ENCODE data around the gene PINK1.

The PINK1 gene

DNA sequence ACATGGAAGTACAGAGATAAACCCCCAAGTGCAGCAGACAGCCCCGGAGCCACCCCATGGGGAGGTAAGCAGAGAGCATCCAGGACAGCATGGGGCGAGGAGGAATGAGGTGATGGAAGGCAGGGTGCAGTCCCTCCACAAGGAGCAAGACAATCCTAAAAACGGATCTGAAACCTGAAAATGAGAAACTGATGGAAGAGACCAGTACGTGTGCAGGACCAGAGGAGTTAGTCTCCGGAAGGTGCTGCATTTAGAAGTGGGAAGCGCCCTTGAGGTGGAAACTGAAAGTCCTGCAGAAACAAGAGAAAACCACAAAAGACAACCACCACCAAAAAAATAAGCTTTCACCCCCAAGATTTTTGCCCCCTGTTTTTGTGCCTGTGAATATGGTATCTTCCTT, 45.3 kb downstream of the PINK1 start:
- no peak overlapping the region for H3K27ac ChIP-seq (ENCODE audit: low read depth, low read length, poor library complexity, severe bottlenecking)
- no peak overlapping the region for H3K9ac ChIP-seq (ENCODE audit: low read length)
- no peak overlapping the region for H3K4me2 ChIP-seq (ENCODE audit: low read length)
- H3K79me2 ChIP-seq (ENCODE audit: insufficient read depth, low read length): no peaks in the 10 kb centered on the region
- H3K36me3 ChIP-seq (ENCODE audit: insufficient read depth, low read length): no peaks in the 10 kb centered on the region; the same call in 1 of the 2 replicates
- no peaks in the 10 kb centered on the region for H3F3A ChIP-seq (ENCODE audit: insufficient read depth, low read length)
- H3K4me3 ChIP-seq (ENCODE audit: low read depth, low read length, poor library complexity, severe bottlenecking): no peak overlapping the region
- peaks cover 9% of the 10 kb centered on the region; the same call in 1 of the 2 replicates for H3K27me3 ChIP-seq (ENCODE audit: insufficient read depth, low read length)
- no peak for TF ChIP-seq CTCF (IDR thresholded peaks at IDR 0.05; ENCODE audit: low read length)
- no peak for TF ChIP-seq EZH2 (IDR thresholded peaks at IDR 0.05; ENCODE audit: borderline replicate concordance, low read length)
- no peak overlapping the region for H2AFZ ChIP-seq (ENCODE audit: low read length)
- peaks cover 6% of the 10 kb centered on the region for H3K4me1 ChIP-seq (ENCODE audit: insufficient read depth, low read length, severe bottlenecking)
- no peaks in the 10 kb centered on the region for H4K20me1 ChIP-seq (ENCODE audit: insufficient read depth, low read length)
- H3K9me2 ChIP-seq (ENCODE audit: low read depth, low read length): no peaks in the 10 kb centered on the region
- 0 out of 2 replicates have a peak, but pooled peaks cover 3% of the 10 kb centered on the region for H3K9me3 ChIP-seq (ENCODE audit: low read length)

DNA sequence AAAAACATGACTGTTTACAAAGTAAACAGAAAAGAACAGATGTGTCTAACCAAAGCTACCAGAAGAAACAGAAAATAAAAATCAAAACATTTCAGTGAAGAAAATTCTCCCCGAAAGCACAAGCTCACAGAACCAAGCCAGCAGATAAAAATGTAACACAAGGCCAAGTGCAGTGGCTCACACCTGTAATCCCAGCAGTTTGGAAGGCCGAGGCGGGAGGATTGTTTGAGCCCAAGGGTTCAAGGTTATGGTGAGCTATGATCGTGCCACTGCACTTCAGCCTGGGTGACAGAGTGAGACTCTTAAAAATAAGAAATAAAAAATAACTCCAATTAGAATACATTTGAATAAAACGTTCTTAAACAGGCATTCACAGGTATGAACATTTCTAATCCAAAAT, 47.0 kb downstream of the PINK1 start:
- no peaks in the 10 kb centered on the region; the same call in 1 of the 2 replicates for H3K36me3 ChIP-seq (ENCODE audit: insufficient read depth, low read length)
- no peak overlapping the region for H3K9ac ChIP-seq (ENCODE audit: low read length)
- no peak for TF ChIP-seq CTCF (IDR thresholded peaks at IDR 0.05; ENCODE audit: low read length)
- no peak for TF ChIP-seq EZH2 (IDR thresholded peaks at IDR 0.05; ENCODE audit: borderline replicate concordance, low read length)
- H2AFZ ChIP-seq (ENCODE audit: low read length): no peak overlapping the region
- H4K20me1 ChIP-seq (ENCODE audit: insufficient read depth, low read length): no peaks in the 10 kb centered on the region
- peaks cover 9% of the 10 kb centered on the region; the same call in 1 of the 2 replicates for H3K27me3 ChIP-seq (ENCODE audit: insufficient read depth, low read length)
- H3K27ac ChIP-seq (ENCODE audit: low read depth, low read length, poor library complexity, severe bottlenecking): no peak overlapping the region
- no peak overlapping the region for H3K4me2 ChIP-seq (ENCODE audit: low read length)
- H3K79me2 ChIP-seq (ENCODE audit: insufficient read depth, low read length): no peaks in the 10 kb centered on the region
- H3F3A ChIP-seq (ENCODE audit: insufficient read depth, low read length): no peaks in the 10 kb centered on the region
- no peaks in the 10 kb centered on the region for H3K9me2 ChIP-seq (ENCODE audit: low read depth, low read length)
- peaks cover 6% of the 10 kb centered on the region for H3K4me1 ChIP-seq (ENCODE audit: insufficient read depth, low read length, severe bottlenecking)
- H3K4me3 ChIP-seq (ENCODE audit: low read depth, low read length, poor library complexity, severe bottlenecking): no peak overlapping the region
- 0 out of 2 replicates have a peak, but pooled peaks cover 3% of the 10 kb centered on the region for H3K9me3 ChIP-seq (ENCODE audit: low read length)

DNA sequence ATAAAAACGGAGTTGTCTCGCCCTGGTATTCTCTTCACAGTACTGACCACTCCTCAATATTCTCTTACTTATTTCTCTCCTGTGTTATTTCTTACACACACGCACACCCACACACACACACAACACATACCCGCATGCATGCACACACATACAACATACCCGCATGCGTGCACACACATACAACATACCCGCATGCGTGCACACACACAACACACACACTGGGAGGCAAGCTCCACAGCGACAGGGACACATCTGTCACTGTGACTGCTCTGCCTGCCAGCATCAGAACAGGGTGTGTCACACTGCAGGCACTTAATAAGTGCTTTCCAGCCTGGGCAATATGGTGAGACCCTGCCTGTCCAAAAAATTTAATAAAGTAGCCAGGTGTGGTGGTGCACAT, 48.7 kb downstream of the PINK1 start:
- no peak overlapping the region for H3K9ac ChIP-seq (ENCODE audit: low read length)
- peaks cover 6% of the 10 kb centered on the region for H3K4me1 ChIP-seq (ENCODE audit: insufficient read depth, low read length, severe bottlenecking)
- no peaks in the 10 kb centered on the region for H4K20me1 ChIP-seq (ENCODE audit: insufficient read depth, low read length)
- TF ChIP-seq CTCF (IDR thresholded peaks at IDR 0.05; ENCODE audit: low read length) (no peak), EZH2 (IDR thresholded peaks at IDR 0.05; ENCODE audit: borderline replicate concordance, low read length) (no peak)
- H3K27ac ChIP-seq (ENCODE audit: low read depth, low read length, poor library complexity, severe bottlenecking): no peak overlapping the region
- H3K4me2 ChIP-seq (ENCODE audit: low read length): no peak overlapping the region
- H3K36me3 ChIP-seq (ENCODE audit: insufficient read depth, low read length): no peaks in the 10 kb centered on the region; the same call in 1 of the 2 replicates
- no peaks in the 10 kb centered on the region for H3K9me2 ChIP-seq (ENCODE audit: low read depth, low read length)
- H3K27me3 ChIP-seq (ENCODE audit: insufficient read depth, low read length): peaks cover 9% of the 10 kb centered on the region; the same call in 1 of the 2 replicates
- H3F3A ChIP-seq (ENCODE audit: insufficient read depth, low read length): no peaks in the 10 kb centered on the region
- H3K9me3 ChIP-seq (ENCODE audit: low read length): 0 out of 2 replicates have a peak, but pooled peaks cover 3% of the 10 kb centered on the region
- no peaks in the 10 kb centered on the region for H3K79me2 ChIP-seq (ENCODE audit: insufficient read depth, low read length)
- H3K4me3 ChIP-seq (ENCODE audit: low read depth, low read length, poor library complexity, severe bottlenecking): no peak overlapping the region
- no peak overlapping the region for H2AFZ ChIP-seq (ENCODE audit: low read length)

All from OCI-LY1 (cell line).